K562 (cell line): ENCODE measurements around the gene ANKMY1. TPM values are rescaled to one million over a fixed set of nuclear protein-coding genes. Genes with fewer than 3 reads are reported as not detected.

Source experiments
- ATAC-seq: fragments of 200-7000 bp; cut with Tn5 transposase; 3 replicates; pipeline ENCODE4 v1.9.1; 2020; ENCODE audit warnings: moderate library complexity
- BruUV-seq: library from RNA; stranded (reverse); fragments of 400-500 nt; replicated peaks from 2 replicates; lab custom pipeline; 2021; lab: Mats Ljungman, UMichigan
- CTCF ChIA-PET: fragments of 300-600 bp; formaldehyde crosslinking; extraction: SDS; loops from one replicate; lab custom pipeline; 2021; ENCODE audit warnings: low intra/inter-chr PET ratio; lab: Yijun Ruan, JAX
- POLR2A ChIA-PET: fragments of 300-600, 350-650 bp; sonication (Branson Sonifier 250); formaldehyde crosslinking; extraction: SDS; loops from one replicate; lab custom pipeline; 2021; ENCODE audit warnings: antibody characterized with exemption, inconsistent platforms; lab: Yijun Ruan, JAX
- DNase-seq, 4 experiments: peaks; one replicate each; pipeline versions ENCODE4 v3.0.0 to v3.0.0-alpha.2; 2011 to 2018; ENCODE audit warnings: low spot score in 3 of 4, mixed read lengths in 3 of 4; ENCODE audit errors: extremely low read depth in 1 of 4
- FAIRE-seq: peaks from 2 replicates; lab custom pipeline; 2011; peaks lifted over from hg19 to GRCh38; lab: Jason Lieb, UNC
- H2AFZ ChIP-seq: 2 replicates; pipeline ENCODE4 v1.6.0; 2011; ENCODE audit warnings: low read depth, low read length, control low read depth, inconsistent platforms
- H3K27ac ChIP-seq: fragments of 200-600 bp; 3 replicates; pipeline ENCODE4 v1.8.0; 2011; ENCODE audit warnings: low read depth, mild to moderate bottlenecking, control low read depth, inconsistent platforms, low read length, moderate library complexity, mixed read lengths; ENCODE audit errors: extremely low read depth
- H3K27me3 ChIP-seq, 2 experiments: fragments of 300-600 bp in 1 of 2; 2 replicates in 1 of 2; 3 replicates in 1 of 2; pipeline versions ENCODE4 v1.6.0 to v1.8.0; 2011; ENCODE audit warnings: inconsistent platforms in 2 of 2, low read length in 2 of 2, mild to moderate bottlenecking in 1 of 2, mixed read lengths in 1 of 2, moderate library complexity in 1 of 2; ENCODE audit not compliant: control insufficient read depth in 2 of 2, insufficient read depth in 2 of 2
- H3K36me3 ChIP-seq: fragments of 300-600 bp; 3 replicates; pipeline ENCODE4 v1.8.0; 2011; ENCODE audit warnings: mild to moderate bottlenecking, low read length, inconsistent platforms; ENCODE audit not compliant: control insufficient read depth, insufficient read depth
- H3K4me1 ChIP-seq, 2 experiments: fragments of 200-600 bp in 1 of 2; replicated peaks in 1 of 2; 2 replicates in 1 of 2; 3 replicates in 1 of 2; pipeline versions ENCODE4 v1.5.1 to v1.8.0; 2011; ENCODE audit warnings: inconsistent platforms in 2 of 2, low read length in 2 of 2, mild to moderate bottlenecking in 1 of 2, mixed read lengths in 1 of 2, moderate library complexity in 1 of 2; ENCODE audit not compliant: control insufficient read depth in 2 of 2, insufficient read depth in 2 of 2
- H3K4me2 ChIP-seq: 2 replicates; pipeline ENCODE4 v1.6.1; 2011; ENCODE audit warnings: low read length, control low read depth, inconsistent platforms, mixed read lengths; ENCODE audit not compliant: insufficient read depth
- H3K4me3 ChIP-seq: fragments of 200-600 bp; sonication (generic), shearing (Covaris generic); 2 replicates; pipeline ENCODE4 v1.5.1; 2016; ENCODE audit warnings: control low read depth, inconsistent platforms
- H3K79me2 ChIP-seq: fragments of 200-600 bp; 3 replicates; pipeline ENCODE4 v1.8.0; 2011; ENCODE audit warnings: low read length, inconsistent platforms; ENCODE audit not compliant: control insufficient read depth, insufficient read depth
- H3K9ac ChIP-seq, 2 experiments: 2 replicates each; pipeline versions ENCODE4 v1.6.0 to v1.6.1; 2011; ENCODE audit warnings: low read depth in 2 of 2, low read length in 2 of 2, control low read depth in 1 of 2, inconsistent platforms in 1 of 2, mild to moderate bottlenecking in 1 of 2, mixed read lengths in 1 of 2; ENCODE audit not compliant: insufficient read depth in 1 of 2
- H3K9me1 ChIP-seq: one replicate; pipeline ENCODE4 v1.6.0; 2011; ENCODE audit warnings: inconsistent platforms, mild to moderate bottlenecking, low read length, moderate library complexity; ENCODE audit not compliant: control insufficient read depth, insufficient read depth
- H3K9me3 ChIP-seq: replicated peaks from 2 replicates; pipeline ENCODE4 v1.5.1; 2011; ENCODE audit warnings: low read depth, low read length, inconsistent platforms; ENCODE audit not compliant: control insufficient read depth, insufficient read depth
- H4K20me1 ChIP-seq: replicated peaks from 2 replicates; pipeline ENCODE4 v1.6.1; 2011; ENCODE audit warnings: low read length, inconsistent platforms, mixed read lengths; ENCODE audit not compliant: control insufficient read depth, insufficient read depth
- BRD9 ChIP-seq: fragments of 450-650 bp; IDR thresholded peaks from 2 replicates; pipeline ENCODE4 v1.6.1; 2018; ENCODE audit warnings: low read depth; ENCODE audit not compliant: partially characterized antibody
- BRF1 ChIP-seq: IDR thresholded peaks from 3 replicates; pipeline ENCODE4 v1.6.1; 2011; ENCODE audit warnings: borderline replicate concordance, mild to moderate bottlenecking; ENCODE audit not compliant: insufficient read length; ENCODE audit errors: extremely low read depth
- CBX8 ChIP-seq: fragments of 200-600 bp; sonication (generic); IDR thresholded peaks from 2 replicates; pipeline ENCODE4 v1.6.1; 2012; ENCODE audit warnings: borderline replicate concordance, mixed run types, low read depth, mild to moderate bottlenecking, moderate library complexity, mixed read lengths, low read length, control low read depth, inconsistent platforms; ENCODE audit not compliant: poor library complexity, severe bottlenecking; ENCODE audit errors: extremely low read depth
- HLTF ChIP-seq: fragments of 450-650 bp; IDR thresholded peaks from 2 replicates; pipeline ENCODE4 v1.6.1; 2016
- HNRNPUL1 ChIP-seq: fragments of 200-400 bp; formaldehyde crosslinking; IDR thresholded peaks from 2 replicates; pipeline ENCODE4 v1.6.1; 2017; ENCODE audit warnings: low read length
- MTA1 ChIP-seq: fragments of 450-650 bp; IDR thresholded peaks from 2 replicates; pipeline ENCODE4 v1.6.1; 2017; ENCODE audit warnings: borderline replicate concordance
- PCBP2 ChIP-seq: fragments of 200-400 bp; formaldehyde crosslinking; IDR thresholded peaks from 2 replicates; pipeline ENCODE4 v1.6.1; 2018; ENCODE audit warnings: low read length, low read depth, mild to moderate bottlenecking, moderate library complexity; ENCODE audit not compliant: poor library complexity, severe bottlenecking
- ZC3H11A ChIP-seq: IDR thresholded peaks from 2 replicates; pipeline ENCODE4 v1.6.1; 2012; ENCODE audit warnings: low read depth, low read length, improper control_type of control experiment
- ZNF24 ChIP-seq: fragments of 450-650 bp; IDR thresholded peaks from 2 replicates; pipeline ENCODE4 v1.6.1; 2016
- ZNF431 ChIP-seq: sonication (generic); formaldehyde crosslinking; IDR thresholded peaks from 2 replicates; pipeline ENCODE4 v1.8.0; 2022; ENCODE audit warnings: mild to moderate bottlenecking, missing genetic modification reagents
- WGBS: fragments of 100-300 bp; shearing (Covaris generic); methylation state at CpG from one replicate; pipeline ENCODE4 v1.1.6; 2016; ENCODE audit warnings: low coverage, mixed read lengths; ENCODE audit not compliant: insufficient coverage; ENCODE audit errors: missing lambda C conversion rate; 5-methylcytosine and 5-hydroxymethylcytosine counted together
- in situ Hi-C: fragments of 300-500 bp; cut with MboI; formaldehyde crosslinking; loops from 4 replicates; pipeline ENCODE4 v1.15.0; 2018; ENCODE audit warnings: inconsistent platforms, mixed read lengths
- intact Hi-C: fragments of 100-400 bp; cut with micrococcal nuclease; formaldehyde crosslinking; loops from 2 replicates; pipeline ENCODE4 v1.14.2; 2022
- polyA plus RNA-seq, 8 experiments: library from polyadenylated mRNA; depleted of rRNA in 4 of 8; stranded (reverse) in 5 of 8; unstranded in 3 of 8; fragments of >200 nt; fragmentation: Nextera tagmentation in 2 of 8; fragmentation: Illumina TruSeq in 1 of 8; extraction: Ambion mirVana in 2 of 8; extraction: Trizol in 1 of 8; gene quantifications; 2 replicates each; pipeline versions ENCODE4 v1.2.1 to v1.2.3, GENCODE V29; 2011 to 2014; ENCODE audit warnings: inconsistent platforms in 1 of 8, missing spikeins in 1 of 8
- total RNA-seq, 7 experiments: library from RNA; depleted of rRNA in 6 of 7; stranded (reverse); fragments of >200 nt in 6 of 7; fragmentation: Illumina TruSeq in 2 of 7; extraction: Trizol in 2 of 7; gene quantifications; 2 replicates each; pipeline versions ENCODE4 v1.2.1 to v1.2.3, GENCODE V29; 2011 to 2021; ENCODE audit warnings: low replicate concordance in 1 of 7
- TF ChIP-seq, protein P1 (sequence below): fragments of 450-650 bp; IDR thresholded peaks from one replicate; pipeline ENCODE4 v1.6.1; 2018; ENCODE audit warnings: mild to moderate bottlenecking, moderate library complexity; ENCODE audit not compliant: partially characterized antibody
- TF ChIP-seq, protein P2 (sequence below), 2 experiments: fragments of 450-650 bp; IDR thresholded peaks; 2 replicates each; pipeline ENCODE4 v1.6.1; 2016

Gene ANKMY1
- total and polyA plus RNA-seq, 9 of the 15 experiments (the other 6 are each of a cell fraction or from before 2014, with no cell fraction given) = 0.75 to 15.1 (median 11.7) TPM

DNA sequence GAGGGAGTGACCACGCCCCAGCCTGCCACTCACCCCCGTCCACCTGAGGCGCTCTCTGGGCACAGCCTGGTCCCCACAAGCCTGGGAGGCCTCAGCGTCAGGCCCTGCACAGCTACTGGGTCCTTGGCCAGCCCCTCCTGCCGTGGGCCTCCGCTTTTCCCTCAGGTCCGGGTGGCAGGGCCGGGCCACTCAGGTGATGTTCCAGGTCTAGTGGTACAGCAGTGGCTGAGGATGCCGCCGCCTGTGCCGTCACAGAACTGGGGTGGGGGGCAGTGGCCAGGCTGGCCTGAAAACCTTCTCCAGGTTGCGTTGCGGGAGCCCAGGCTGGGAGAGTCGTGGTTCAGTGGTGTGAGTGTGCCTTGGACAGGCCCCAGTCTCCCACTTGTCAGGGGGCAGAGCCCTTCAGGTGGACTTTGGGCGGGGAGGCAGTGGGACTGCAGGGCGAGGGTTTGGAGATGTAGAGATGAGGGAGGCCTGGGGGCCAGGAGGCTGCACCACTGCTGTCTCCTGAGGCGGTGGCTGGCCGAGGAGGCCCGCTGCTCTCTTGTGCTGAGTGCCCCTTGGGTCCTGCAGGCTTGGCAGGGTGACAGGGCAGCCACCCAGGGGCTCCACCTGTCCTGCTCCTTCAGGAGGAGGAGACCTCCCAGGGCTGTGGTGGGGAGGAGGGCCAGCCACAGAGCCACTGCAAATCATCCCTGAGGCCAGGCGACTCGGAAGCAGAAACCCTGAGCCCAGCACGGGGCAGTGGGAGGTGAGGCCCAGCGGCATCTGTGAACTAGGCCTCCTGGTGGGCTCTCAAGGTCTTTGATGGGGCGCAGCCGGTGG, 114.7 kb downstream of the ANKMY1 start:
- Histone ChIP-seq H3K4me1 (peaks cover 0 to 16% of the 10 kb centered on the region in 2 experiments; a peak in 2 of 5 replicates), H3K9me3 (no peaks in the 10 kb centered on the region), H3K9me1 (no peaks in the 10 kb centered on the region), H3K4me2 (no peak overlapping the region), H3K27me3 (peaks cover 0 to 60% of the 10 kb centered on the region in 2 experiments; a peak in 2 of 5 replicates), H3K36me3 (no peaks in the 10 kb centered on the region), H3K9ac (no peak overlapping the region), H3K4me3 (no peak overlapping the region), H4K20me1 (peaks cover 2% of the 10 kb centered on the region), H3K79me2 (no peaks in the 10 kb centered on the region), H3K27ac (no peak overlapping the region), H2AFZ (no peak overlapping the region)
- BruUV-seq = no TSS peak
- WGBS = 0% methylated on average over 15 of the region's 25 CpGs
- in situ Hi-C loops (no loop called here), intact Hi-C loops (no loop called here)
- DNase-seq (no peak), ATAC-seq (no peak), FAIRE-seq (no peak)
- CTCF ChIA-PET = no interaction called here
- TF ChIP-seq CBX8 (no peak), PCBP2 (no peak), ZC3H11A (no peak), ZNF431 (no peak), HNRNPUL1 (no peak), HLTF (no peak), BRD9 (no peak), ZNF24 (no peak), MTA1 (no peak), BRF1 (no peak)
- TF ChIP-seq, protein P1, sequence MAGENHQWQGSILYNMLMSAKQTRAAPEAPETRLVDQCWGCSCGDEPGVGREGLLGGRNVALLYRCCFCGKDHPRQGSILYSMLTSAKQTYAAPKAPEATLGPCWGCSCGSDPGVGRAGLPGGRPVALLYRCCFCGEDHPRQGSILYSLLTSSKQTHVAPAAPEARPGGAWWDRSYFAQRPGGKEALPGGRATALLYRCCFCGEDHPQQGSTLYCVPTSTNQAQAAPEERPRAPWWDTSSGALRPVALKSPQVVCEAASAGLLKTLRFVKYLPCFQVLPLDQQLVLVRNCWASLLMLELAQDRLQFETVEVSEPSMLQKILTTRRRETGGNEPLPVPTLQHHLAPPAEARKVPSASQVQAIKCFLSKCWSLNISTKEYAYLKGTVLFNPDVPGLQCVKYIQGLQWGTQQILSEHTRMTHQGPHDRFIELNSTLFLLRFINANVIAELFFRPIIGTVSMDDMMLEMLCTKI = no peak
- TF ChIP-seq, protein P2, sequence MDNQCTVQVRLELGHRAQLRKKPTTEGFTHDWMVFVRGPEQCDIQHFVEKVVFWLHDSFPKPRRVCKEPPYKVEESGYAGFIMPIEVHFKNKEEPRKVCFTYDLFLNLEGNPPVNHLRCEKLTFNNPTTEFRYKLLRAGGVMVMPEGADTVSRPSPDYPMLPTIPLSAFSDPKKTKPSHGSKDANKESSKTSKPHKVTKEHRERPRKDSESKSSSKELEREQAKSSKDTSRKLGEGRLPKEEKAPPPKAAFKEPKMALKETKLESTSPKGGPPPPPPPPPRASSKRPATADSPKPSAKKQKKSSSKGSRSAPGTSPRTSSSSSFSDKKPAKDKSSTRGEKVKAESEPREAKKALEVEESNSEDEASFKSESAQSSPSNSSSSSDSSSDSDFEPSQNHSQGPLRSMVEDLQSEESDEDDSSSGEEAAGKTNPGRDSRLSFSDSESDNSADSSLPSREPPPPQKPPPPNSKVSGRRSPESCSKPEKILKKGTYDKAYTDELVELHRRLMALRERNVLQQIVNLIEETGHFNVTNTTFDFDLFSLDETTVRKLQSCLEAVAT (IDR thresholded peaks at IDR 0.05) = no peak
- POLR2A ChIA-PET = no interaction called here
